ENCODE measurements around the gene BMAL1.

Gene BMAL1

DNA sequence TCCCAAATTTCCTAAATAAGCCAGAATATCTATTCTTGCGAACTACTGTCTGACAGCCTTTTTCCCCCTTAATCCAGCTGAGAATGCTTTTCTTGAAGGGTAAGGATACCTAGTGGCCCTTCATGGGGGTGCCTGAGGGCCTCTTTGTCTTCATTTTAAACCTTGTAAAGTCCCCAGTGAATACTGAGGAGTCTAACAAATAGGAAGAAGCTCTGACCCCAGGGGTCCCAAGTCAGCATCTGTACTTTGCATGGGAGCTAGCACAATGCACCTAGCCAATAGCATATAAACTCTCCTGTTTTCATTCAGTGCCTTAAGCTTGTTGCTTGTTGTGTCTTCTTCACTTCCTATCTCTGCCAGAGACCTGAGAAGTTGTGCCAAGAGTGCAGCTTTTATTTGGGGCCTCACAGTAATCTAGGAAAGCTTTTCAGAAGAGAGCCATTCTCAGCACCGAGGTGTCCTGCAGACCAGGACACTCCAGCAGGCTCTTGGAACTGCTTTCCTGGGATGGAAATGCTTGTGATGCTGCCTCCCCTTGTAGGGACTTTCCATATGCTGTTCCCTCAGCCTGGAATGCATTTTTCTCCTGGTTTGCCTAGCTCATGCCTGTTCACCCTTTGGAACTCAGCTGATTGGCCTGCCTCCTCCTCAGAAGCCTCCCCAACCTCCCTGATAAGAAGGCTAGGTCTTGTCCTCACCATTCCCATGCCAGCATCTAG lies 37.2 kb downstream of the BMAL1 start:
- in situ Hi-C loops (cut with MboI; ENCODE audit: low sequenced_read_pairs): no loop called here

DNA sequence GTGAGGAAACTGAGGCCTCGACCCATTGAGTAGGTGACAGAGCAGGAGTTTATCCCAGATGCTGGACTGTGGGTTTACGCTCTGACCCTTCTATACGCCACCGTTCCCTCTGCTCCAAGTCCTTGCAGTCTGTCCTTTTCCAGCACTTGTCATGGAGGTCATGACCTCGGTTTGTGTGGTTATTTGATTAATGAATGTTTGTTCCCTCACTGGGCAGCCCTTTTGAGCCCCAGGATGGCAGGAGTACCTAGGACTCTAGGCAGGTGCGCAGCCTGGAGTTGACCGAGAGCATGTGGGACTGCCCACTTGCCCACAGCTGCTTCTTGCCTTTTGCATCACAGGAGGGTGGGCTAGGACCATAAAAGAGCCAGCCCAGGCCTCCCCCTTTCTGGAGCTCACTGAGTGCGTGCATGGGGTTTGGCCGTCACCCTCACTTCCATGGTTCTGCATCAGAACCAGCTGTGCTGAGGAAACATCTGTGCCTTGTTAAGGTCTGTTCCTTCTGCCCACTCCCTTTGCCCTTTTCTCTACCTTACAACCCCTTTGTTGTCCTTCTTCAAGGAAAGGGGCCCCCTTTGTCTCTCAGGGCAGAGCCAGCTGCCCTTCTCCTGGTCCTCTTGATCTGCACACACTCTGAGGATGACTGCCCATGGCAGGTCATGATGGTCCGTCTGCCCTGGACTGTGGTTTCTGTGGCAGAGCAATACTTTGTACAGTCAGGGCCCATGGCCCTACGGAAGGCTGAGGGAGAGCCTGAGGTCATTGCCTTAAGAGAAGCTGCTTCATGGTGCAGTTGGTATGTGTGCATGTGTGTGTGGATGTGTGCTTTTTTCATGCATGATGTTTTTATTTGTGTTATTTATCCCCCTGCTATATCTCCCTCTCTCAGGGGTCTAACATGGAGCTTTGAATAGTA lies 38.2 kb downstream of the BMAL1 start:
- in situ Hi-C loops (cut with MboI; ENCODE audit: low sequenced_read_pairs): no loop called here

DNA sequence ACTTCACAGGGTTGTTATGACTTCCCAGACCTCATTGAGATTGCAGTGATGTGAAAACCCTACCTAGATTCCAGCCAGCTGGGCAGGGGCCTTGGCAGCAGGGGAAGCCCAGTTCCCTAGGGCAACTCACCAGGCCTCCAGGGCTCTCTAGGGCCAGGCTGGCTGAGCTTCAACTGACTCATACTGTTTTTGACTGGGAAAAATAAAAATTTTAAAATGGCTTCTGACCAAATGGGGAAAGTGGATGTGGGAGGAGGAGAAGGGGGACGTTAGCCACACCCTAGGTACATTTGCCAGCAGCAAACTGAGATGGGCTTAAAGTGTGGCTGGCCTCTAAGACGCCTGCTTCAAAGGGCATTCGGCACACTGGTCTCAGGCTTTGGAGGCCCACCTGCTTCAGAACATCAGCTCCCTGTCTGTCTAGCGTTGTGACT lies 39.0 kb downstream of the BMAL1 start:
- in situ Hi-C loops (cut with MboI; ENCODE audit: low sequenced_read_pairs): no loop called here

DNA sequence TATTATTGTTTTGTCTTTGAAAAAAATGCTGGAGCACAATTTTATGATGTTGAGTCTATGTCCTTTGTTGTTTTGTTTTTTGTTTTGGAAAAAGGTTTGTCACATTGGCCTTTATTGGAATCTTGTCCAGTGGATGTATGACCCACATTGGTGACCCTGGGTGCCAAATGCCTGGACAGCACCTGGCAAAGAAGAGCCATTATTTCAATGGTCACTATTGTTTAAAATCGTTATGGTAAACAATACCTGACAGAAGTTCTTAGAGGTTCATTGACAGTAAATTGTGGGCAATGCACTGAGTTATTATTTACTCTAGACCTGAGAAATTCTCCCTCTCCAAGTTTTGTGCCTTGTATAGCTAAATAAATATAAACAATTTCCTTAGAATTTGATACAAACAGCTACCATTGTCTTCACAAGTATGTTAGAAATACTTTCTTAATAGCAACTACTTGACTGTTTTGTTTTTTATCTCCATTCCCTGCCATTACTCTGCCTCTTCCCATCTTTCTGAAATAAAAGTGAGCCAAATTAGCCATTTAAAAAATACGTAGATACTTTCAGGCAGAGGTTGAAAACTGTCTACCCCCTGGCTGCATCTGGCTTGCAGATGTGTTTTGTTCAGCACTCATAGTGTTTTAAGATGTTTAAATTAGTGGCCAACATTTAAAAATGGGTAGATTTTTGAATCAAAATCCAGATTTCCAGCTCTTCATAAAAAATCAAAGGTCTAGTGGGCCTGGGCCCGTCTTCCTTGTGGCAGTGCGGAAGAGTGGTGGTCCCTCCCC lies 39.9 kb downstream of the BMAL1 start:
- in situ Hi-C loops (cut with MboI; ENCODE audit: low sequenced_read_pairs): no loop called here

DNA sequence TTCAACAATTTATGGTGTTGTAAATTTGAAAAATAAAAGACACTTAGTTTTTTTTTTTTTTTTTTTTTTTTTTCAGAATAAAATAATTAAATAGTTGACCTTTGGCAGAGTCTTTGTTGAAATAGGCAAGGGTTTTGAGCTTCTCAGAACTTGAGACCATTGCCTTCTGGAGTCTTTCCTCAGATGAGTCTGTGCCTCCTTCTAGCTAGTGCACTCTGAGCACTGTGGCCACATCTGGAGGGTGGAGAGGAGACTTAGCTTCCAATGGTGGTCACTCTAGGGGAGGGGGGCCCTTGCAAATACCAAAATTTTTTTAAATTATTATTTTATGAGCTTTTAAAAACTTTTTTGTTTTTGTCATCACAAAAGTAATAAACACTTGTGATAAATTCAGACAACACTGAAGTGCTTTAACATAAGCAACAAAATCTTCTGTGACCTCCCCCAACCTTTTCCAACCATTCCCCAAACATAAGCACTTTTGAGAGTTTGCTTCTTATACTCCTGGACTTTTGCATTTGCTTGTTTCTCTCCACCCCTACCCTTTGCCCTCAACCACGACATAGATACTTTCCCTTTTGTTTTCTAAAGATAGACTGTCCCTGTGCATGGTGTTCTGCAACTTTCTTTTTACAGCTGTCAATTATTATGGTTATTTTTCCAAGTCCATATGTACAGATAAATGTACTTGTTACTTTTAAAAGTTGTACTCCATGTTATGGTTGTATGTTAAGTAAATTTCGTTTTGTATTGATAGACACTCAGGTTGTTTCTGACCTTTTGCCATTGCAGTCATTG lies 41.1 kb downstream of the BMAL1 start:
- in situ Hi-C loops (cut with MboI; ENCODE audit: low sequenced_read_pairs): no loop called here

DNA sequence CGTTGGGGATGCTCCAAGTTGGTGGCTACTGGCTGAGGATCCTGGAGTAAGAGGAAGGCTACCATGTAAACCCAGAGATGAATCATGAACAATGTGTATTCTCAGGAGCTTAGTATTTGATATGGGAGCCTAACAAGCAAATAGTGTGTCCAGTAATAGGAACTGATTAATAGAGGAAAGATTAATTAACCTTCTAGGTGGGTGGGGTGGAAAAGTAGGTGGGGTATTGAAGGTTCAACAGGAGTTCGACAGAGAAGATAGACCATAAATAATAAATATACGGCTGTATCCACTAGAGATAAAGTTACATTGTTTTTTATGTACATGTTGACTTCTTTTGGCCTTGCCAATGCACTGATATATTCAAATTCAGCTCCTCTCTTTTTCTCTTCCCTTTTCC lies 43.1 kb downstream of the BMAL1 start:
- in situ Hi-C loops (cut with MboI; ENCODE audit: low sequenced_read_pairs): no loop called here

DNA sequence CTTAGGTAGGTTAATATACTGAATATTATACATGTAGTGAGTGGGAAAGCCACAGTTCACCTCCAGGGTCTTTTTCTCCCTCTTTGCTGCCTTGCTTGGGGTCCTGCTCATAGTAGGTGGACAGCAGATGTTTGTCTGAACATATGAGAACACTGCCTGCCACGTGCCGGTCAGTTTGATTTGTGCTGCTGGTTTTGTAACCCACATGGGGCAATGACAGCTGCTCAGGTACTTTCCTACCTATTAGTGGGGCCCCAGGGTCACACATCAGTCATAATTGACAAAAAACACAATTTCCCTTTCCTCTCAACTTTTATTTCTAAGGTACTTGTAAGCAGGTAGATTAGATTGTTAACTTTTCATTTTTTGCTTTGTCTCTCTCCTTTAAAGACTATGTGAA lies 43.8 kb downstream of the BMAL1 start:
- in situ Hi-C loops (cut with MboI; ENCODE audit: low sequenced_read_pairs): no loop called here

DNA sequence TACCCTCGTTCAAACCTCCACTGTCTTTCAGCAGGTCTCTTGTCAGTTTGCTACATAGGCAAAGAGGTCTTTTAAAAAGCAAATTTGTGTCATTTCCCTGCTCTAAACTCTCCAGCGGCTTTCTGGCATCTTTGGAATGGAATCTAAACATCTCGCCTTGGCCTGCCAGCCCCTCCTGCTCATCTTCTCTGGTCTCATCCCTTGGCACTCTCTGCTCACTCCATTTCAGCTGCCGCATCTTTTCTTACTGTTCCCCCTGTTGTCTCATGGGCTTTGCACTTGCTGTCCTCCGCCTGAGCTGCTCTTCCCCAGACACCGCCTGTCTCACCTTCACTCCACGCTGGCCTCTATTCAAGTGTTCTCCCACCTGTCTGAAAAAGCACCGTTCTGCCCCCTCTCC lies 46.6 kb downstream of the BMAL1 start:
- in situ Hi-C loops (cut with MboI; ENCODE audit: low sequenced_read_pairs): no loop called here

DNA sequence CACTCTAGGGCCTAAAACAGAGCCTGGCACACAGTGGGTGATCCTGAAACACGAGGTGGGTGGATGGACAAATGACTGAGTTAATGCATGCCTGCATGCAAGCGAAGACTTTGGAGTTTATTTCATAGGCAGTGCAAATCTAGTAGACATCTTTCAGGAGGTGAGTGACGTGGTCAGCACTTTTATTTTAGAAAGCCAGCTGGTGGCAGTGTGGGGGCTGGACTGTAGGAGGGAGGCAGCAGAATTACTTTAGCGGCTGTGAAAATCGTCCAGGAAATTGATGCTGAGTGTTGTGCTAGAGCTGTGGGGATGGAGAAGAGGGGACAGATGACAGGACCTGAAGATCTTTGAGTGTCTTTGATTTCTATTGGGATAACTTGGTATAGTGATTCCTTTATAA lies 47.1 kb downstream of the BMAL1 start:
- in situ Hi-C loops (cut with MboI; ENCODE audit: low sequenced_read_pairs): loop anchor here (25.0 kb wide), 1 partner anchor 362 kb away; no protein-coding TSS in a partner anchor

DNA sequence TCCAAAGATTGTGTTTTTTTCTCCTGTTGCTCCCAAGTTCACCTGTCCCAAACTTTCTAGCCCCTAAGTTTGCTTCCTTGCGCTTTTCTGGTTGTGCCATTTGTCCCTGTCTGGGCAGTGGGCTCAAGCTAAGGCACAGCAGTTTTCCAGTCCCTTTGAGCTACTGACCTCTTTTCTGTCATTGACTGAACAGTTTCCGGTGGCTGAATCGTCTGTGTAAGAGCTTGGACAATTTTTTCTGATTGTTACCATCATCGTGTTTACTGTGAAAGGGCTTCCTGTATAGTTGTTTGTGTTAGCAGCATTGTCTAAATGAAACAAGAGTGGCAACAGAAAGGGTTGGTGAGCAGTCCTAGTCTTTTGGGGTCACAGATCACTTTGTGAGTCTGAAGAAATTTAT lies 49.8 kb downstream of the BMAL1 start:
- in situ Hi-C loops (cut with MboI; ENCODE audit: low sequenced_read_pairs): loop anchor here (25.0 kb wide), 1 partner anchor 365 kb away; no protein-coding TSS in a partner anchor

DNA sequence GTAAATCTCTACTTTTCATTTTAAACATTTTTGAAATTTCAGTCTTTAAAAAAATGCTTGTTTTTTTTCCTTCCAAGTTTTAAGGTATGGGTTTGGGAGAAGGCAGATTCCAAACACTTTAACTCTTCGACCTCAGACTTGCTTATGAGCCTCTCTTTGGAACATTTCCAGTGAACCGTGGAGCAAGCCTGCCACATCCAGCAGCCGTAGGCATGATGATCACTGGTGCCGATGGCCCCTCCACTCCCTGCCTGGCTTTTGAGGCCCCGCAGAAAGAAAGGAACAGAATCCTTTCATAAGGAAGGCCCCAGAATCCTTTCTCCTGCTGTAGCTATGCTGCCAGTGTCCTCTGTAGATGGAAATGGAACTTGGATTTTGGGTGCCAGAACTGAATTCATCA lies 50.7 kb downstream of the BMAL1 start:
- in situ Hi-C loops (cut with MboI; ENCODE audit: low sequenced_read_pairs): loop anchor here (25.0 kb wide), 1 partner anchor 366 kb away; no protein-coding TSS in a partner anchor

DNA sequence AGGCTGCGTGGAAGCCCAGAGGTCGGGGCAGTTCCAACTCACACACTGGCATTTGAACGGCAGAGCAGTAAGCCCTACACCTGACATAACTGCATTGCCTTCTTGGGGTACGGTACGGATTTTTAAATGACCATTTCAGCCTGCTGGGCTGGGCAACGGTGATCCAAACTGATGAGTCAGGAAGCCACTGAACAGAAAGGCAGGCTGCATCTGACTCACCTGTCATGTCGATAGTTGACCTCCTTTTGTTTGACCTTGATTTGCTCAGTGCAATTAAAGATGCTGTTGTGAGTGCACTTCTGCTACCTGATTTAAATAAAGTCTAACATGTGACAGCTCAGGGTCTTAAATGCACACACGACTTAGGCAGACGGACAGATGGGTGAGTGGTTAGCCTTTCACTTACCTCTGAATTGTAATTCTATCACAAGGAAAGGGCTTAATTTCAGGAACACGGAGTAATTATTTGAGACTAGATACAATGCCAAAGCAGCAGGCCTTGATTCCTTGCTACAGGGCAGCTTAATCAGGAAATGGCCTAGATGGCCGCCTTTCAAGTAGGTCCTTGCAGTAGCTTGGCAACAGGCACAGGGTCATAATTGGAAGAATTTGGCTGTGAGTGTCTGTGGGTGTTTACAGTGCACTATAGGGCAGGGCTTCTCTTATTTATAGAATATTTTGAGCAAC lies 52.2 kb downstream of the BMAL1 start:
- in situ Hi-C loops (cut with MboI; ENCODE audit: low sequenced_read_pairs): loop anchor here (25.0 kb wide), 1 partner anchor 368 kb away; no protein-coding TSS in a partner anchor

DNA sequence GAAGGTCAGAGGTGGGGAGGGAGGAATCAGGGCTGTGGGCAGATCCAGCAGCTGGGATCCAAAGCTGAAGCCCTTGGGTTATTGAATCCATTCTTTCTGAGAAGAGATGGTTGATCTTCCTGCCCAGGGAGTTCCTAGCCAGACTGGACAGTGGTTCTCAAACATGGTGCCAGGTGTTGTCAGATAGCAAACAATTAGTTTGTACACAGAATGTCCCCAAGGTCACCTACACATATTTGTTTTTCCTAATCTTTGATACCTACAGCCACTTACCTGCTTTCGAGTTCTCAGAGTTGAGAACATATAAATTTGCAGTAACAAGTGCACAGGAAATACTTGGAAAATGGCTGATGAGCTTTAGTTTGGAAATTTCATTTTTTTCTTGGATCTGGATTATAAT lies 54.5 kb downstream of the BMAL1 start:
- in situ Hi-C loops (cut with MboI; ENCODE audit: low sequenced_read_pairs): loop anchor here (25.0 kb wide), 1 partner anchor 370 kb away; no protein-coding TSS in a partner anchor

DNA sequence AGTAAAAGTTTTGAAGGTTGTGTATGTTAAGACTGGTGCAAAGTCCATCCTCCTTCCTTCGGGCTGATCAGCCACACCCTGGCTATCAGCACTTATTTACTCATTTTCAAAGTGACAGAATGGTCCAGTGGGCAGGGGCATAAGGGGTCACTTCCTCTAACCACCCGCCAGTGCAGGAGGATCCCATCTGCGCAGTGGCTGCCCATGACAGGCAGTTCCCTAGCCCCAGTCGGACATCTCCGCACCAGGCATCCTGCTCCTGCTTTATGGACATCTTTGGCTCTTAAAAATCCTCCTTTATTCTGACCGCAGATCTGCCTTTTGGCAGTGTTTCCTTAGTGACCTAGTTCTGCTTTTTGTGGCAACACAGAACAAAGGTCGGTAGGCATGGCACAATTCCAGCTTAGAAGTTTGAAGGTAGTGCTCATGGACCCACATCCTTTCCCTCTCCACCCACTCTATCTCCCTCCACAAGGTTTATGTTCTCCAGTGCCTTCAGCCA lies 55.9 kb downstream of the BMAL1 start:
- in situ Hi-C loops (cut with MboI; ENCODE audit: low sequenced_read_pairs): loop anchor here (25.0 kb wide), 1 partner anchor 371 kb away; no protein-coding TSS in a partner anchor

DNA sequence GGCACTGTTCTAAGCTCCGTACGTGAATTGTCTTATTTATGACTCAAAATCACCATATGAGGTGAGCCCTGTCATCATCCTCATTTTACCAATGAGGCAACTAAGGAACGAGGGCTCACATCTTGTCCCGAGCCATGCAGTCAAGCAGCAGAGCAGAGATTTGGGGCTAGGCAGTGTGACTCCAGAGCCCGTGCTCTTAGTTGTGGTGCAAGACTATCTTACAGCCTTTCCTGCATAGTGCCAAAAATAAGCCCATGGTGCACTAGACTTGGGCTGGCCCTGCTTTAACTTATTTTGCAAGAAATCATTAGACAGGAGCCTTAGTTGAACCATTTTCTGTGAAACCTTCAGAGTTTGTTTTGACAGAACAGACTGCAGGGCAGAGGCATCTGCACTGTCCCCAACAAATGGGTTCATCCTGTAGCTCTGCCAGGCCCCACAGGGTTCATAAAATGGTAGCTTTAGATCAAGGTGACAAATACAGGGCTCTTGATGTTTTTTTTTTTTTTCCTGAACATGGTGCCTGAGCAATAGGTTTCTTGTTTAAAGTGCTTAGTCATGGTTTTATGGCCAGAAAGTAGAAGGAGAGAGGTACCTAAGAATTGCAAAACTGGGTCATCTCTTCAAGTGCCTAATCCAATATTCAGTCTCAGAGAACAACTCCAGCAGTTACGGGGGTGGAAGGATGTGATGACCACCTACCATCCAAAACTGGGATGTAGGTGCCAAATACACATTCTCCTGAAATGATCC lies 56.6 kb downstream of the BMAL1 start:
- in situ Hi-C loops (cut with MboI; ENCODE audit: low sequenced_read_pairs): loop anchor here (25.0 kb wide), 1 partner anchor 372 kb away; no protein-coding TSS in a partner anchor

DNA sequence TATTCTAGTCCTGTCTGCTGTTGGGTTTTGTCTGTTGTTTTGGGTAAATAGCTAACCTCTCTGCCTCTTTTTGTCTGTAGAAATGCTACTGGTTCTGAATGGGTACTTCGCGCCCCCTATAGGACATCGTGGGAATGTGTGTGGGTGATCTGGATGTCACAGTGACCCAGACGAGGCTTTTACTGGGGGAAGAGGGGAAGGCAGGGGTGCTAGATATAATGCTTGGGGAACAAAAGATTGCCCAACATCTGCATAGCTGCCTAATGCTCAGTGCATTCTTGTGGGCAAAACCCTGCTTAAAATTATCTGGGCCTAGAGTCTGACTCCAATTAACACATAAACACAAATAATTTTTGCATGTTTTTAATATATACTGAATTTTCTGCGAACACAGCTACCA lies 57.7 kb downstream of the BMAL1 start:
- in situ Hi-C loops (cut with MboI; ENCODE audit: low sequenced_read_pairs): loop anchor here (25.0 kb wide), 1 partner anchor 373 kb away; no protein-coding TSS in a partner anchor

DNA sequence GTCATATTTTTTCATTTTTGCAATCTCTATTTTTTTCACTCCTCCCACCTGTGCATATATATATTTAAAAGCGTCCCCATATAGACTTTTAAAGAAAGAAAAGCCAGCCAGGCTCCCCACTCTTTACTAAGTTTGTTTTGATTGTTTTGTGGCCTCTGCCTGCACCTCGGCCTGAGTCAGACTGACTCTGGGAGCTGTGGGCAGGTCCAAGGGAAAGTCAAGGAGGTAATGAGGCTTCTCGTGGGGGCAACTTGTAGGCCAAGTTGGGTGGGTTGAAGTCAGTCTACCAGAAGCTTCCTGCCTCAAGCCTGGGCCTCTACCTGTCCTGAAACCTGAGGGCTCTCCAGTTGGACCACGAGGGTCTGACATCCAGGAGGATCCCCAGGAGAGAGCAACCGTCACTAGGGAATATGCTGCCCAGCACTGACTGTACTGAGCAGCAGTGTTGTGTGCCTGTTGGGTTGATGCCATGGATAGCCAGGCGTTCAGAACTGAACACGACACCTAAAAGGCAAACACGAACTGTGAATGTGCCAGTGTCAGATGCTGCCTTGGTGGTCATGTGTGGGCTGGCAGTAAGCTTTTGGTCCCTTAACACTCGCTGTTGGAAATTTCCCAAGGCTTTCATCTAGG lies 58.8 kb downstream of the BMAL1 start:
- in situ Hi-C loops (cut with MboI; ENCODE audit: low sequenced_read_pairs): loop anchor here (25.0 kb wide), 1 partner anchor 374 kb away; no protein-coding TSS in a partner anchor

DNA sequence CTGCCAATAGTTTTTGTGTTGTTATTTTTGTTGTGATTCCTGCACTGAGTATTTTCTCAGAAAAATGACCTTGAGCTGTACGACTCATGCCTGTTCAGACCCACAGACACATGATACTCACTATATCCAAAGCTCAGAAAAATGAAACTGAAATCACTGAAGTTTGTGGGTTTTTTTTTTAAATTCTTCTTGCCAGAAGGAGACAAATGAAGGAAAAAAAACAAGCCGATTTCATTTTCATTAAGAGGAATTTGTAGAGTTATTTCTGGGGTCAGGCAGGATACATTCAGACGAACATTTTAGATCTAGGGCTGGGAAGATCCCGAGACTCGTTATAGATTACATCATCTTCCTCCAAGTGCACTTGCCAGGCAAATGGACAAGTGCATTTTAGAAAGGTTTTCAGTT lies 60.4 kb downstream of the BMAL1 start:
- in situ Hi-C loops (cut with MboI; ENCODE audit: low sequenced_read_pairs): loop anchor here (25.0 kb wide), 1 partner anchor 376 kb away; no protein-coding TSS in a partner anchor

Measured in HL-60/S4 (cell line).